ENCODE measurements around the gene GMPR2.

GMPR2 gene

DNA sequence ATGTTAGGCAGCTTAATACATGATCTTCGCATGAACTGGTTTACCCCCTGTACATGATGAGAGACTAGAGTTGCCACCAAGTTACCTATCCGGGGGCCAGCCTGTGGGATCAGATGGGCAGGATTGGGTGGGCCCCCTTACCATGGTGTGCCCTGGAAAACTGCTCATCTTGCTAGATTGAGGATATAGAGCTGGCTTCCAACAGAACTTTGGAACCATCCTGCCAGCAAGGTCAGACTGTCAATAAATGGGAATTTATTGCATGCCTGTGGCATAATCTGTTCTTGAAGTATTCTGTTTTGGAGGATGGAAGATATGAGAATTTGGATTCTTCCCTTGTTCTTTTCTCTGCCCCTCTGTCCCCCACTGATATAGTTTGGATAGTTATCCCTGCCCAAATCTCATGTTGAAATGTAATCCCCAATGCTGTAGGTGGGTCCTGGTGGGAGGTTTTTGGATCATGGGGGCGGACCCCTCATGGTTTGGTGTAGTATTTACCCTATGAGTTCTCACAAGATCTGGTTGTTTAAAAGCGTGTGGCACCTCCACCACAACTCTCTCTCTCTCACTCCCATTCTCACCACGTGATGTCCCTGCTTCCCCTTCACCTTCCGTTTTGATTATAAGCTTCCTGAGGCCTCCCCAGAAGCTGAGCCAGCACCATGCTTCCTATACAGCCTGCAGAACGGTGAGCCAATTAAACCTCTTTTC lies 33.8 kb upstream of the GMPR2 start:
- no peak for TF ChIP-seq EP300 (IDR thresholded peaks at IDR 0.05; ENCODE audit: borderline replicate concordance)
- no peak for TF ChIP-seq RAD21 (IDR thresholded peaks at IDR 0.05; ENCODE audit: low read depth)
- TF ChIP-seq, protein P1, sequence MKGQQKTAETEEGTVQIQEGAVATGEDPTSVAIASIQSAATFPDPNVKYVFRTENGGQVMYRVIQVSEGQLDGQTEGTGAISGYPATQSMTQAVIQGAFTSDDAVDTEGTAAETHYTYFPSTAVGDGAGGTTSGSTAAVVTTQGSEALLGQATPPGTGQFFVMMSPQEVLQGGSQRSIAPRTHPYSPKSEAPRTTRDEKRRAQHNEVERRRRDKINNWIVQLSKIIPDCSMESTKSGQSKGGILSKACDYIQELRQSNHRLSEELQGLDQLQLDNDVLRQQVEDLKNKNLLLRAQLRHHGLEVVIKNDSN (IDR thresholded peaks at IDR 0.05) = no peak
- no peak for TF ChIP-seq TEAD4 (IDR thresholded peaks at IDR 0.05)
- no peak for TF ChIP-seq EGR1 (IDR thresholded peaks at IDR 0.05)
- no peak for TF ChIP-seq CEBPB (IDR thresholded peaks at IDR 0.05)
- TF ChIP-seq CREB1 (IDR thresholded peaks at IDR 0.05; ENCODE audit: low read depth) = no peak
- TF ChIP-seq NFIC (IDR thresholded peaks at IDR 0.05) = no peak

DNA sequence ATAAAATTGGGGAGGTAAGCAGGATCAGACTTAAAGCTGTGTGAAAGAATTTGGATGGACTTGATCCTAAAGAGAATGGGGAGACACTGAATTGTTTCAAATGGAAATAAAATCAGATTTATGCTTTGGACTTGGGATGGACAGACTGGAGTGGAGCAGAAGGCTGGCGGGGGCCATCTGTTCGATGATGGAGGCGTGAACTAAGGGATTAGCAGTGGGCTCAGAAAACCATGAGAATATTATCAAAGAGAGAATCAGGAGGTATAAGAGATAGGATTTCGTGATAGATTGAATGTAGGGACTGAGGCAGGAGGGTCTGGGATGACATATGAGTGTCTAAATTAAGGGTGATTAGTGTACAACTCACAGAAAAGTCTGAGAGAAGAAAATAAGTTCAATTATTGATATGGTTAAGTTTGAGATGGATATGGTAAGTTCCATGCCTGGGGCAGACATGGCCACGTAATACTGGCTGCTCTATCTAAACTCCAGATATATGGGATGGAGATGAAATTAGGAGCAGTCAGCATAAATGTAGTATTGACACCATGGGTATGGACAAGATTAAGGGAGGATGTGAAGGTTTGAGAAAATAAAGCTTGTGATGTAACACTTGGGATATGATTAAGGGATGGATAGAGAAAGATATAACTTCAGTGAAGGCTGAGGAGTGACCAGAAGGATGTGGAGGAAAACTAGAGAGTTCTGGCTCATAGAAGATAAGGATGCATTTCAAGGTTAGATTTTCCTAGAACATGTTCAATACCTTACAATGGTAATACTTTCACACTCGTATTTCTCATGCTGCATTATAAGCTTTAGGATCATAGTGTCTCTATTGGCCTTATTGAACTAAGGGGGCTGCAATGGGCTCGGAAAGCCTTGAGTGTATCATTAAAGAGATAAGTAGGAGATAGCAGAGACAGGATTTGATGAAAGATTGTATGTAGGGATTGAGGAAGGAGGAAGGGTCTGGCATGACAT lies 28.3 kb upstream of the GMPR2 start:
- TF ChIP-seq, protein P2, sequence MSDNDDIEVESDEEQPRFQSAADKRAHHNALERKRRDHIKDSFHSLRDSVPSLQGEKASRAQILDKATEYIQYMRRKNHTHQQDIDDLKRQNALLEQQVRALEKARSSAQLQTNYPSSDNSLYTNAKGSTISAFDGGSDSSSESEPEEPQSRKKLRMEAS (IDR thresholded peaks at IDR 0.05) = no peak
- TF ChIP-seq EGR1 (IDR thresholded peaks at IDR 0.05) (no peak), EP300 (IDR thresholded peaks at IDR 0.05; ENCODE audit: borderline replicate concordance) (no peak), TCF12 (IDR thresholded peaks at IDR 0.05; ENCODE audit: low read depth) (no peak), FOXM1 (IDR thresholded peaks at IDR 0.05; ENCODE audit: borderline replicate concordance, low read depth) (no peak), CEBPB (IDR thresholded peaks at IDR 0.05) (no peak), YY1 (IDR thresholded peaks at IDR 0.05; ENCODE audit: low read depth) (no peak), TEAD4 (IDR thresholded peaks at IDR 0.05) (no peak), RAD21 (IDR thresholded peaks at IDR 0.05; ENCODE audit: low read depth) (no peak)
- TF ChIP-seq, protein P3, sequence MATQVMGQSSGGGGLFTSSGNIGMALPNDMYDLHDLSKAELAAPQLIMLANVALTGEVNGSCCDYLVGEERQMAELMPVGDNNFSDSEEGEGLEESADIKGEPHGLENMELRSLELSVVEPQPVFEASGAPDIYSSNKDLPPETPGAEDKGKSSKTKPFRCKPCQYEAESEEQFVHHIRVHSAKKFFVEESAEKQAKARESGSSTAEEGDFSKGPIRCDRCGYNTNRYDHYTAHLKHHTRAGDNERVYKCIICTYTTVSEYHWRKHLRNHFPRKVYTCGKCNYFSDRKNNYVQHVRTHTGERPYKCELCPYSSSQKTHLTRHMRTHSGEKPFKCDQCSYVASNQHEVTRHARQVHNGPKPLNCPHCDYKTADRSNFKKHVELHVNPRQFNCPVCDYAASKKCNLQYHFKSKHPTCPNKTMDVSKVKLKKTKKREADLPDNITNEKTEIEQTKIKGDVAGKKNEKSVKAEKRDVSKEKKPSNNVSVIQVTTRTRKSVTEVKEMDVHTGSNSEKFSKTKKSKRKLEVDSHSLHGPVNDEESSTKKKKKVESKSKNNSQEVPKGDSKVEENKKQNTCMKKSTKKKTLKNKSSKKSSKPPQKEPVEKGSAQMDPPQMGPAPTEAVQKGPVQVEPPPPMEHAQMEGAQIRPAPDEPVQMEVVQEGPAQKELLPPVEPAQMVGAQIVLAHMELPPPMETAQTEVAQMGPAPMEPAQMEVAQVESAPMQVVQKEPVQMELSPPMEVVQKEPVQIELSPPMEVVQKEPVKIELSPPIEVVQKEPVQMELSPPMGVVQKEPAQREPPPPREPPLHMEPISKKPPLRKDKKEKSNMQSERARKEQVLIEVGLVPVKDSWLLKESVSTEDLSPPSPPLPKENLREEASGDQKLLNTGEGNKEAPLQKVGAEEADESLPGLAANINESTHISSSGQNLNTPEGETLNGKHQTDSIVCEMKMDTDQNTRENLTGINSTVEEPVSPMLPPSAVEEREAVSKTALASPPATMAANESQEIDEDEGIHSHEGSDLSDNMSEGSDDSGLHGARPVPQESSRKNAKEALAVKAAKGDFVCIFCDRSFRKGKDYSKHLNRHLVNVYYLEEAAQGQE (IDR thresholded peaks at IDR 0.05; ENCODE audit: low read depth) = no peak

DNA sequence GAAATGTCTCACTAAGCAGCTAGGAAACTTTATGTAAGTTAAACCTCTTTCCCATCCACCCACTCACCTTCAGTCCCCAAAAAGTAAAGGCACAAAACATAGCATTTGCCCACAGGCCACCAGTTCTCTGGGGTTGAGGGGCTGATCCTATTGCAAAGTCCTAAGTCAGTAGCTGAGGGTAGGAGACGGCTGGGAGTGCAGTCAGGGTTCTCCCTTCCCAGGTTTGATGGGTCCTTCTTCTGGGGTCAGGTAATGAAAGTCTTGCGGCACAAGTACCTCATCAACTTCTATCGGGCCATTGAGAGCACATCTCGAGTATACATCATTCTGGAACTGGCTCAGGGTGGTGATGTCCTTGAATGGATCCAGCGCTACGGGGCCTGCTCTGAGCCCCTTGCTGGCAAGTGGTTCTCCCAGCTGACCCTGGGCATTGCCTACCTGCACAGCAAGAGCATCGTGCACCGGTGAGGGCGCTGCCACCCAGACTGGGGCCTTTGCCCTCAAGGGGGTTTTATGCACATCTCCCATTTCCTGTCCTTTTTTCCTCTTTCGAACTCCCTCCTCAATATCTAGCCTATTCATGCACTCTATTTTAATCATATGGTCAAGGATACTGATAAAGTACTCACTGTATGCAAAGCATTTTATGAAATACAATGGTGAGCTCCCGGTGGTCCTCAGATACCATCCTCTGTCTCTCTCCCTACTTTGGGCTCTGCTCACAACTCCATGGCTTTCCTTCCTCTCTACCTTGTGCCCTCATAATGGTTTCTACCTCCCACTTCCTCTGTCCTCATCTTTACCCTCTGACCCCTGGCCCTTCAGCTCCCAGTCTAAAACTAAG lies 26.2 kb upstream of the GMPR2 start:
- TF ChIP-seq TEAD4 (IDR thresholded peaks at IDR 0.05) (no peak), EGR1 (IDR thresholded peaks at IDR 0.05) (no peak)

DNA sequence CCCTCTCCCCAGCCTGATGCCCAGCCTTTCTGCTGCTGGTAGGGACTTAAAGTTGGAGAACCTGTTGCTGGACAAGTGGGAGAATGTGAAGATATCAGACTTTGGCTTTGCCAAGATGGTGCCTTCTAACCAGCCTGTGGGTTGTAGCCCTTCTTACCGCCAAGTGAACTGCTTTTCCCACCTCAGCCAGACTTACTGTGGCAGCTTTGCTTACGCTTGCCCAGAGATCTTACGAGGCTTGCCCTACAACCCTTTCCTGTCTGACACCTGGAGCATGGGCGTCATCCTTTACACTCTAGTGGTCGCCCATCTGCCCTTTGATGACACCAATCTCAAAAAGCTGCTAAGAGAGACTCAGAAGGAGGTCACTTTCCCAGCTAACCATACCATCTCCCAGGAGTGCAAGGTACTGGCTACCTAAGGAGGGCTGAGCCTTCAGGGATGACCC lies 25.6 kb upstream of the GMPR2 start:
- TF ChIP-seq, protein P1 (IDR thresholded peaks at IDR 0.05) = no peak
- TF ChIP-seq TCF12 (IDR thresholded peaks at IDR 0.05; ENCODE audit: low read depth) = no peak
- TF ChIP-seq, protein P2 (IDR thresholded peaks at IDR 0.05) = no peak
- no peak for TF ChIP-seq CEBPB (IDR thresholded peaks at IDR 0.05)
- TF ChIP-seq TEAD4 (IDR thresholded peaks at IDR 0.05) = no peak
- no peak for TF ChIP-seq FOXM1 (IDR thresholded peaks at IDR 0.05; ENCODE audit: borderline replicate concordance, low read depth)
- TF ChIP-seq ZBTB7A (IDR thresholded peaks at IDR 0.05; ENCODE audit: low read depth) = no peak
- TF ChIP-seq, protein P3 (IDR thresholded peaks at IDR 0.05; ENCODE audit: low read depth) = no peak
- no peak for TF ChIP-seq CREB1 (IDR thresholded peaks at IDR 0.05; ENCODE audit: low read depth)
- no peak for TF ChIP-seq TAF1 (IDR thresholded peaks at IDR 0.05; ENCODE audit: low read depth)
- TF ChIP-seq RAD21 (IDR thresholded peaks at IDR 0.05; ENCODE audit: low read depth) = no peak
- TF ChIP-seq EGR1 (IDR thresholded peaks at IDR 0.05) = no peak
- TF ChIP-seq NFIC (IDR thresholded peaks at IDR 0.05) = no peak
- no peak for TF ChIP-seq EP300 (IDR thresholded peaks at IDR 0.05; ENCODE audit: borderline replicate concordance)

DNA sequence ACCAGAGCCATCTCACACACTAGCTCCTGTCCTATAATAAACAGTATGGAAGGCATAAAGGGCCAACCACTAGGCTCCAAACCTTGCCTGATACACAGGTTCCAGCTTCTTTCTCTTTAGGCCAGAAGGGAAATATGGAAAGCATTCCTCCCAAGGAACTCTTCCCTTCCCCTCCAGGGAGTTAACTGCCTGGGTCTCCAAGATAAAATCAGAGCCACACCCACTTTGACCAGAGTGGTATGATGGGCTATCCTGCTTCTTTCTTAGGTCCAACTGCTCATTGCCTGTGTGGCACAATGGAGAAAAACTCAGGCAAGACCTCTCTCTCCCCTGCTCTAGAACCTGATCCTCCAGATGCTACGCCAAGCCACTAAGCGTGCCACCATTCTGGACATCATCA lies 25.1 kb upstream of the GMPR2 start:
- TF ChIP-seq EP300 (IDR thresholded peaks at IDR 0.05; ENCODE audit: borderline replicate concordance) (no peak), ZBTB7A (IDR thresholded peaks at IDR 0.05; ENCODE audit: low read depth) (no peak), RAD21 (IDR thresholded peaks at IDR 0.05; ENCODE audit: low read depth) (no peak), FOXM1 (IDR thresholded peaks at IDR 0.05; ENCODE audit: borderline replicate concordance, low read depth) (no peak), TCF12 (IDR thresholded peaks at IDR 0.05; ENCODE audit: low read depth) (no peak)
